ENCODE measurements around the gene TIFAB. TPM values are rescaled to one million over a fixed set of nuclear protein-coding genes. Genes with fewer than 3 reads are reported as not detected.

TIFAB gene
- total RNA-seq, 1 donor from 2014 or later: not detected

- FAIRE-seq: no peak
- Histone ChIP-seq H3K36me3 (ENCODE audit: control insufficient read depth, insufficient read depth, low read length) (no peaks in the 10 kb centered on the region), H3K4me3 (ENCODE audit: low read depth, low read length) (peak overlapping the region; percentile 12), H3K27me3 (ENCODE audit: control insufficient read depth, insufficient read depth, low read length) (peaks cover 9% of the 10 kb centered on the region)
- DNase-seq (ENCODE audit: low read depth): peak; percentile 30
- no peak for TF ChIP-seq CTCF (IDR thresholded peaks at IDR 0.05; ENCODE audit: insufficient read depth, low read length, severe bottlenecking)
These were observed 36.7 kb upstream of the TIFAB start for GRCh38 chr5:135488727-135489465.

- H3K27me3 ChIP-seq (ENCODE audit: control insufficient read depth, insufficient read depth, low read length): peaks cover 9% of the 10 kb centered on the region
These were observed 35.8 kb upstream of the TIFAB start for GRCh38 chr5:135487839-135488514.

DNA sequence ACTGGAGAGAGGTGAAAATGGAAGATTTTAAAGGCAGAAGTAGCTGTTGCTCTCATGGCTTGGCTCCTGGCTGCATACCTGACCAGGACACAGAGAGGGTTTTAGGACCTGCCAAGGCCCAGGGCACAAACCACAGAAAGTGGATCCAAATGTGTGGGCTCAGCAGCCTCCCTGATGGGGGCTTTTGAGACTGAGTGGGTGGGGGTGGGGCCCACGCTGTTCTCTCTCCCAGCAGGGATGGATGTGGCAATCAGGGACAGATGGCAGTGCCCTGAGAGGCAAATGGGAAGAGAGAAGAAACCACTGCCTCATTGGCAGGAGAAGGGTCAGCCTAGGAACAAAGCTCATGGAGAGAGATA is 34.9 kb upstream of the TIFAB start:
- H3K4me3 ChIP-seq (ENCODE audit: low read depth, low read length): no peak overlapping the region
- peaks cover 9% of the 10 kb centered on the region for H3K27me3 ChIP-seq (ENCODE audit: control insufficient read depth, insufficient read depth, low read length)
- H3K36me3 ChIP-seq (ENCODE audit: control insufficient read depth, insufficient read depth, low read length): no peaks in the 10 kb centered on the region
- TF ChIP-seq CTCF (IDR thresholded peaks at IDR 0.05; ENCODE audit: insufficient read depth, low read length, severe bottlenecking): no peak
- FAIRE-seq: no peak
- DNase-seq (ENCODE audit: low read depth): no peak

More at GRCh38 chr5:135487839-135488514, 35.8 kb upstream of the TIFAB start:
- no peaks in the 10 kb centered on the region for H3K36me3 ChIP-seq (ENCODE audit: control insufficient read depth, insufficient read depth, low read length)
- no peak overlapping the region for H3K4me3 ChIP-seq (ENCODE audit: low read depth, low read length)
- FAIRE-seq (no peak), DNase-seq (ENCODE audit: low read depth) (no peak)
- TF ChIP-seq CTCF (IDR thresholded peaks at IDR 0.05; ENCODE audit: insufficient read depth, low read length, severe bottlenecking): no peak

GRCh38 chr5:135486131-135487036 is 34.2 kb upstream of the TIFAB start:
- FAIRE-seq (peak; percentile 91), DNase-seq (ENCODE audit: low read depth) (no peak)
- Histone ChIP-seq H3K36me3 (ENCODE audit: control insufficient read depth, insufficient read depth, low read length) (no peaks in the 10 kb centered on the region), H3K4me3 (ENCODE audit: low read depth, low read length) (no peak overlapping the region), H3K27me3 (ENCODE audit: control insufficient read depth, insufficient read depth, low read length) (peaks cover 9% of the 10 kb centered on the region)
- TF ChIP-seq CTCF (IDR thresholded peaks at IDR 0.05; ENCODE audit: insufficient read depth, low read length, severe bottlenecking): no peak

GRCh38 chr5:135484674-135485086 is 32.5 kb upstream of the TIFAB start:
- DNase-seq (ENCODE audit: low read depth): no peak
- H3K27me3 ChIP-seq (ENCODE audit: control insufficient read depth, insufficient read depth, low read length): peaks cover 9% of the 10 kb centered on the region
- no peaks in the 10 kb centered on the region for H3K36me3 ChIP-seq (ENCODE audit: control insufficient read depth, insufficient read depth, low read length)
- no peak for TF ChIP-seq CTCF (IDR thresholded peaks at IDR 0.05; ENCODE audit: insufficient read depth, low read length, severe bottlenecking)
- no peak for FAIRE-seq
- H3K4me3 ChIP-seq (ENCODE audit: low read depth, low read length): no peak overlapping the region
